GM21447 (cell line): Measurements from ENCODE around the gene EXD2.
A peak's percentile ranks its signal among the peaks of the same experiment; 100 is the strongest.
"Not testable (repeated sequence)": the region's sequence is repeated elsewhere in the genome, so short reads cannot be mapped to it uniquely, and the experiment has no call there.

ENCODE experiments used
- ATAC-seq: cut with Tn5 transposase; IDR thresholded peaks from one replicate; pipeline ENCODE4 v1.9.1; 2021; ENCODE audit not compliant: unreplicated experiment

Gene EXD2, protein sequence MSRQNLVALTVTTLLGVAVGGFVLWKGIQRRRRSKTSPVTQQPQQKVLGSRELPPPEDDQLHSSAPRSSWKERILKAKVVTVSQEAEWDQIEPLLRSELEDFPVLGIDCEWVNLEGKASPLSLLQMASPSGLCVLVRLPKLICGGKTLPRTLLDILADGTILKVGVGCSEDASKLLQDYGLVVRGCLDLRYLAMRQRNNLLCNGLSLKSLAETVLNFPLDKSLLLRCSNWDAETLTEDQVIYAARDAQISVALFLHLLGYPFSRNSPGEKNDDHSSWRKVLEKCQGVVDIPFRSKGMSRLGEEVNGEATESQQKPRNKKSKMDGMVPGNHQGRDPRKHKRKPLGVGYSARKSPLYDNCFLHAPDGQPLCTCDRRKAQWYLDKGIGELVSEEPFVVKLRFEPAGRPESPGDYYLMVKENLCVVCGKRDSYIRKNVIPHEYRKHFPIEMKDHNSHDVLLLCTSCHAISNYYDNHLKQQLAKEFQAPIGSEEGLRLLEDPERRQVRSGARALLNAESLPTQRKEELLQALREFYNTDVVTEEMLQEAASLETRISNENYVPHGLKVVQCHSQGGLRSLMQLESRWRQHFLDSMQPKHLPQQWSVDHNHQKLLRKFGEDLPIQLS

DNA sequence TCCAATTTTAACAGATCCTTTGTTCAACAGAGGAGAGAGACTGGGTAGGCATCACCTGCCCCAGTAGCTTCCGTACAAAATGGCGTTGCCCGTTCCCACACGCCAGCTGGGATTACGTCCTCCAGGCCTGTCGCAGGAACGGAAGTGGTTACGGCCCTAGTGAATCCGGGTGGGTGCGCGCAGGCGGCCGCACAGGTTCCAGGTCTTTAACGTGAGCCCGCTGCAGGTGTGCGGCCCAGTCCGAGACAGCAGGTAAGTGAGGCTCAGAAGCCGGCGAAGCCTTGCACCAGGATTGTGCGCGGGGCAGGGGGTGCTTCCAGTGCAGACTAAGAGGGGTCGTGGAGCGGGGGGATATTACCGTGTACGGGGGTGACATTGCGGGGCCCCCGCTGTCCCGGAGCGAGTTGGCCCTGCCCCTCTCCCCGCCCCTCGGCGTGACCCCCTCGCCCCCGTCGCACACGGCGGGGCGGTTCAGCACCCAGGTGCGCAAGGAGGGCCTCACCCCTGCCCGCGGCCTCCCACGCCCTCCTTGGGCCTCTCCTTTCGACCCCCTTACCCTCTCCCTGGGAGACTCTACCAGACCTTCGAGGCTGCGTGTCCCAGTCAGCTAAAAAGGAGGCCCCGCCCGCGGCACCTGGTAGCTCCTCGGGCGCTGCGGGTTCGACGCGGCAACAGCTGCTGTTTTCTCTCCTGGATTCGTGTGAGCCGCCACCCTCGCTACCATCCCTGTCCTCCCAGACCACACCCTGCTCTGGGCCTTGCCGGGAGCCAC lies at the start of gene EXD2:
Gene EXD2 (plus strand): TSS at position 159 of the 772 bp plus-strand sequence. CDS start 17,973 bp downstream, outside the sequence.
- peak; percentile 97 for ATAC-seq

DNA sequence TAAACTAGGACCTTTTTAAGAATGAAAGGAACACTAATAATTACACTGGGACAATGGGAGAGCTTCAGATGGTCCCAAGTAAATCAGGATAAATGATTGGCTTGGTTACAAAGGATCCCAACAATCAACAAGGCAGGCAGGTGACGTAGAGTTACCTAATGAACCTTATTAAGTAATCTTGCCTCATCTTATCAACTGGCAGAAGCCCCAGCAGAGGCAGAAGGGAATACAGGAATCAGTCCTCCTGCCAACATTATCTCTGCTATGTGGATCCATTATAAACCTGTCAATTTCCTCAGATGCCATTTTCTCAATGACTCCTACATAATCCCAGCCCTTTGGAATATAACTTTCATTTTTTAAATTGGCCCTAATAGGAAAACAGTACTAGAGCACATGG lies 49.7 kb upstream of the EXD2 start:
- no peak for ATAC-seq

DNA sequence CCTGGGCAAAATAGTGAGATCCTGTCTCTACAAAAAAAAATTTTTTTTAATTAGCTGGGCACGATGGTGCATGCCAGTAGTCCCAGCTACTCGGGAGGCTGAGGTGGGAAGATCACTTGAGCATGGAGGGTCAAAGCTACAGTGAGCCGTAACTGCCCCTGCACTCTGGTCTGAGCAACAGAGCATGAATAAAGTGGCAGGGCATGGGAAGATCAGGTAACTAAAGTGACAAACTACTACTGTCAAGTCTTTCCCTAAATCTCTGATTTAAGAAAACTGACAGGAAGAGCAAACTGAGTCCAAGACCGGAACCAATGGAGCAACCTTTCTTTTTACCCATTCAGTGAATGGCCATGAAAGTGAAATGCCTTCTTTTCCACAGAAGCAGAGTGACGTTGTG lies 49.2 kb upstream of the EXD2 start:
- ATAC-seq: no peak

DNA sequence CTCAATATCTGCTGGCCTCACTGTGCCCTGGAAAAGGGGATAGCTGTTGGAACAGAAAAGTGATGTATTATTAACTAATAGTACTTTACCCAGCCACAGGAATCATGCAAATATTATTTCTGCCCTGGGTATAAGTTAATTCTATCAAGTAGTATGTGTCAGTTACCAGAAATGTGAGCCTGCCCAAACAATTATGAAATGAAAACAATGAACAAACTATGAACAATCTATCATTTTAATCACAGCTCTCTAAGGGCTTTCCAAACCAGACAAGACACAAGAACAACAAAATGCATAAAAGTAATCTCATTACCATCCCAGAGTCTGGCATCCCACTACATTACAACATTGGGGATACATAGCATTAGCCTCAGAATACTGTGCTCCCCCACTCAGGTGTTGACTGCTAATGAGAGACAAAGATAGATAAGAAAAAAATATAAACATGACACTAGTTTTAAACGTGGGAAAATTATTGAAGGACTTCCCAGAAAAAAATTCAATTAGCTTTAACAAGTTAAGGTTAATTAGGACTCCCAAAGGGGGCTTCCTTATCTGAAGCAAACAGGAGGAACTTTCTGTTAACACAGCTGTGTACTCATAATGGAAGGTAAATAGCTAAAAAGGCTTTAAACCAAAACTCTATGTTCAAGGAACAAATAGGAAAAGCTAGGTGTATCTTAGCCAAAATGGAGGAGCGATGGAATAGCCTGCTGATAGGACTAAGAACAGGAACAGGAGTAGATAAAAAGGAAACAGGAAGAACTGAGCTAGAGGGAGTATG lies 41.6 kb upstream of the EXD2 start:
- no peak for ATAC-seq

DNA sequence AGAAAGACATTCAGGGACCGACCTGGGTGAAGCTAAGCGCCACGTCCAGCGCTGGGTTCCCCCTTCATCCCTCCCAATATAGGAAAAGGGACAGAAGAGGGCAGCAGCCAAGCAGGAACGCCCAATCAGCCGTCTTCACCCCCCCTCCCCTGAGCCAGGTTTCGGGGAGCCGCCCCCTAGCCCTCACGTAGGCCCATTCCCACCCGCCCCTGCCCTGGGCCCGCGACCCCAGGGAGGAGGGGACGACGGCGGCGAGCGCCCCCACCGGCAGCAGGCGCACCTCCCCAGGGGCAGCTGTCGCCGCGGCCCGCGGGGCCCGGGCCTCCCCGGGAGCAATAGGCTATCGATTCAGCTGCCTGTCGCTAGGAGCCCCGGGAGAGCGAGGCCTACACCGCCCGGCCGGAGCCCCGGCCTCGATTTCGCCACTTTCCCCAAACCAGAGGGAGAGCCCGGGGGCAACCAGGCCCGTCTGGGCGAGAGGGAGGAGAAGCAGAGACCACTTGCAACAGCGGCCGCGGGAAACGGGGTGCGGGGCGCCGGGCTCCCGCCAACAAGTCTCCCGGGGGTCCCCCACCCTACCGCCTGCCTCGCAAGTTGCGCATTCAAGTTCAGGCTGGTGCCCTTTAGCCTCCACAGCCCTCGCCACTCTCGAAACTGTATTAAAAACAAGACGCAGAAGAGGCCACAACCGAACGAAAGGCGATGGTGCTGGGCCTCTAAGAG lies 39.7 kb upstream of the EXD2 start:
- ATAC-seq: no peak

DNA sequence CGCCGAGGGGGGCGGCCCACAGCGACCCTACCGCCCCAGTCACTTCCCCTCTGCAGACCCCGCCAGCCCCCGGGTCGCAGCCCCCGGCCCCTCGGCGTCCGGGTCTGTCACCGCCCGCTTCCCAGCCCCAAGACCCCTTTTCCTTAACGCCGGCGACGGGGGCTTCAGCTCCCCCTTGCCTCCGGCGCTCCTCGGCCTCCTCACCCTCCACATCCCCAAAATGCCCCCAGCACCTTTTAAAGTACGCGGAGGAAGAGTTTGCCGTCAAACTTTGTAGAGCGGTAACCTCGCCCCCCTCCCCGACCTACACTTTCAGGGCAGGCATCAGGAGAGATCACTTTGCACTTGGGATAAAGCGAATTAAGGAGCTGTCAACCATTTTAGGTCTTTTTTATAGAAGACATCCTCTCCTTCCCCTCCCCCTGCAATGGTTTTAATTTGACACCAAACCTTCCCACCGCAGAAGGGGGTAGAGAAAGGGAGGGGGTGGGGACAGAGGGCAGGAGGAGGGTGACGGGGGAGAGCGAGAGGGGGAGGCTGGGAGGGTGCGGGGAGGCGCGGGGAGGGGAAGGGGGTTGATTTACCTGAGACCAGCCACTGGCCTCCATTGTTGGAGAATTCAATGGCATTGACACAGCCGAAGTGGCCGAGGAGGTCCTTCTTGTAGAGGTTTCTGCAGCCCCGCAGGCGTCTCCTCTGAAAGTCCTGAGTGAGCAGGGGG lies 39.0 kb upstream of the EXD2 start:
- ATAC-seq: no peak

DNA sequence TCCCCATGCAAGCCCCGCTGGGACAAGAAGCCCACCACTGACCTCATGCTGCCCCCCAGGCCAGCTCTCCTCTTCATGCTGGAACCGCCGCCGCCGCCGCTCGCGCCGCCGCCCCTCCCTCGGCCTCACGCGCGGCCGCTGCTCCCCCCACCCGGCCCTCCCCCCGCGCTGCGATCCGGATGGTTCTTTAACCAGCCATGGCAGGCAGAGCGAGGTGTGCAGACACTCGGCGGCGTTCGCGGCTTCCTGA lies 38.5 kb upstream of the EXD2 start, which contains the start of gene DCAF5:
Gene DCAF5 (minus strand): TSS at position 218 of the 250 bp plus-strand sequence. CDS start 141 bp downstream, at position 77.
- ATAC-seq: no peak

DNA sequence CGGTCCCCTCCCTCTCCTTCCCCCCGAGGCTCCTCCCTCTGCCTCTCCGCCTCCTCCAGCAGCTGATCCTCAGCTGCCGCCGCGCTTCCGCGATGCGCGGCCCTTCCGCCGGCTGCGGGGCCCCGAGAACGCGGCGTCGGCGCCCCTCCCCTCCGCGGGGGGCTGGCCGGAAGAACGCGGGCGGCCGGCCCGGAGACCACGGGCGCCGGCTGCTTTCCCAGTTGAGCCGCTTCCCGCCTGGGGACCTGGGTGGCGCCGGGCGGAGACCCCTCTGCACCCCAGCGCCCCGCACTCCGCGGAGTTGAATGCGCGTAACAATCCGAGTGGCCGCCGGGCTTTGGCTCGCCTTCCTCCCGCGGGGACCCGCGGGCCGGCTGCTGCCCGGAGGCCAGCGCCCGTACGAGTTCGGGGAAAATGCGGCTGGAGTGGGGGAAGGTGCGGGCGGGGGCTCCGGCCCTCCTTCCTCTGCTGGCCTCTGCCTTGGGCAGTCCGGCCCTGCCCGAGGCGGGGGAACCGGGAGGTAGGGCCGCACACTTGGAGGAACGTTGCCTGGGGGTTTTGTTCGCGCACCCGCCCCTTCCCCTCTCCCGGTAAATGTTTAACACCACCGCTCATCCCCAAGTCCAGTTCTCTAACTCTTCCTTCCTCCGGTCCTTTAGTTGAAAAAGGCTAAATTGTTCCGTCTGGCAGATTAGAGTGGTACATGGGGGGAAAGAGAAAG lies 38.0 kb upstream of the EXD2 start:
- peak; percentile 81 for ATAC-seq

DNA sequence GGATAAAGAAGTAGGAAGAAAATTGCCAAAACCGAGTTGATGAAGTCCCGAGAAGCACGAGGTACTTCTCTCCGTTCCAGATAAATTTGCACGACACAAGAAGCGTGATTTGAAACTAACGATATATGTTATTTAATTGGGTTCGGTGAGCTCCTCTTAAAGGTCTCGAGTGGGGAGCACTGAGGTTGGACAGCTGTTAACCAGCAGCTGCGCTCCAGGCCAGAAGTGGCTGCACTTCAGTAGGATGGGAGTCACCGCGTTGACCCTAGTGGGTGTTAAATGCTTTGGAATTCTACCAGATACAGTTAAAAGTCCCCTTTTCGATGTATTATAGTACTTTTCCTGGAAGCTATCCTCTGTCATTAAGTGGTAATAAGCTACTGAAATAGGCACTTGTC lies 37.4 kb upstream of the EXD2 start:
- no peak for ATAC-seq

DNA sequence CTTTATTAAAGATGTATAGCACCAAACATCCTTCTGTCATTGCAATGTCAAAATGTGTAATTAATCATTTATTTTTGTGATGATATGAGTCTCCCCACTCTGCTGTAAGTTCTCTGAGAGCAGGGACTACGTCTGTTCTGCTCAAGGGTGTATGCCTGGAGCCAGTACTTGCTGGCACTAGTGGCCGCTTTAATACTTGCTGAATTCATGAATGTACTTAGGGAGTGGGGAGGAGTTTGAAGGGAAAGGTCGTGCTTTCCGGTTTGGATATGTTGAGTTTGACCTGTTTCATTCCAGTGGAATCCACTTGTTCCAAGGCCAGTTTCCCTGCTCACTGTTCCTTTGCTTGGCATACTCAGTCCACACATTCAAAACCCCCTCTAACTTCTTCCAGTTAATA lies 36.5 kb upstream of the EXD2 start:
- no peak for ATAC-seq

DNA sequence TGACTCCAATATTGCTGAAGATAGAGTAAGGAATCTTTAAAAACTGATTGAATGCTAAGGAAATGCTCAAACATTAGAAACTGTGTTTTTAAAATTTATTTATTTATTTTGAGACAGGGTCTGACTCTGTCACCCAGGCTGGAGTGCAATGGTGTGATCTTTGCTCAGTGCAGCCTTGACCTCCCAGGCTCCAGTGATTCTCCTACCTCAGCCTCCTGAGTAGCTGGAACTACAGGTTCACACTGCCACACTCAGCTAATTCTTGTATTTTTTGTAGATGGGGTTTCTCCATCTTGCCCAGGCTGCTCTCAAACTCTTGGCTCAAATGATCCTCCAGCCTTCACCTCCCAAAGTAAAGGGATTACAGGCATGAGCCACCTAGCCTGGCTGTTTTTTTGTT lies 35.1 kb upstream of the EXD2 start:
- no peak for ATAC-seq

DNA sequence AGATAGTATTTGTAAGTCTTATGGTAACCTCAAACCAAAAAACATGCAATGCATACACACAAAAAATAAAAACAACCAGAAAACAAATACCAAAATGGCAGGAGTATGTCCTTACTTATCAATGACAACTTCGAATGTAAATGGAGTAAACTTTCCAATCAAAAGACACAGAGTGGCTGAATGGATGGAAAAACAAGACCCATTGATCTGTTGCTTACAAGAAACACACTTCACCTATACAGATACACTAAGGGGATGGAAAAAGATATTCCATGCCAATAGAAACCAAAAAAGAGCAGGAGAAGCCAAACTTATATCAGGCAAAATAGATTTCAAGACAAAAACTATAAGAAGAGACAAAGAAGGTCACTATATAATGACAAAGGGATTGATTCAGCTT lies 29.7 kb upstream of the EXD2 start:
- ATAC-seq: no peak

DNA sequence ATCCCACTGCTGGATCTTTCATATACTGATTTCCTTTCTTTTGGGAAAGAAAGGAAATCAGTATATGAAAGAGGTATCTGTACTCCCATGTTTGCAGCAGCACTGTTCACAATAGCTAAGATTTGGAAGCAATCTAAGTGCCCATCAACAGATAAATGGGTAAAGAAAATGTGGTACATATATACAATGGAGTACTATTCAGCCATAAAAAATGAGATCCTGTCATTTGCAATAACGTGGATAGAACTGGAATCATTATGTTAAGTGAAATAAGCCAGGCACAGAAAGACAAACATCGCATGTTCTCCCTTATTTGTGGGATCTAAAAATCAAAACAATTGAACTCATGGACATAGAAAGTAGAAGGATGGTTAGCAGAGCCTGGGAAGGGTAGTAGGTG lies 25.5 kb upstream of the EXD2 start:
- not testable (repeated sequence) for ATAC-seq

DNA sequence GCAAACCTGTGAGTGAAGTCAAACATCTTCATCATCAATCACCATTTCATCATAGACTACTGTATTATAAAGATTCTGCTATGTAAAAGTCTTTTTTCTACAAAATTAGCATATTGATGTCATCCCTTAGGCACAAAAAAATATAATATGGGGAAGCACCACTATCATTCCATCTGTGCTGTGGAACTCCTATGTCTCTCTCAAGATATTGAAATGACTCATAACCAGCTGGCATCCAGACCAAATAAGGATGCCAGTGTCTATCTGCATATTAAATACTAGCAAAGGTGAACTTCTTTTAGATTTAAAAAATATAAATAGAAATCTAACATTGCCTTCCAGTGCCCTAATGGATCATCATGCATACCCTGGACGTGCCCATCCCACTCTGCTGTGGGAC lies 20.5 kb upstream of the EXD2 start:
- ATAC-seq: no peak

DNA sequence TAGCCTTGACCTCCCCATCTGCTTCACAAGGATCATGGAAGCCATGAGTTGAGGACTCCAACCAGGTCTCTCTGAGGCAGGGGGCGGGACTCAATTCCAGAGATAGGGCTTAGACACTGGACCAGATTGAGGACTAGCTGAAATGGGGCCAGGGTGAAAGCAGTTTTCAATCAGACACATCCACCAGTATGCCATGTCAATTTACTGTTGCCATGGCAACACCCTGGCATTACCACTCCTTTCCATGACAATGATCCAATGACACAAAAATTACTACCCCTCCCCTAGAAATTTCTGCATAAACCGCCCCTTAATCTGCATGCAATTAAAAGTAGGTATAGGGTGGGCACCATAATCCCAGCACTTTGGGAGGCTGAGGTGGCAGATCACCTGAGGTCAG lies 19.7 kb upstream of the EXD2 start:
- ATAC-seq: no peak

DNA sequence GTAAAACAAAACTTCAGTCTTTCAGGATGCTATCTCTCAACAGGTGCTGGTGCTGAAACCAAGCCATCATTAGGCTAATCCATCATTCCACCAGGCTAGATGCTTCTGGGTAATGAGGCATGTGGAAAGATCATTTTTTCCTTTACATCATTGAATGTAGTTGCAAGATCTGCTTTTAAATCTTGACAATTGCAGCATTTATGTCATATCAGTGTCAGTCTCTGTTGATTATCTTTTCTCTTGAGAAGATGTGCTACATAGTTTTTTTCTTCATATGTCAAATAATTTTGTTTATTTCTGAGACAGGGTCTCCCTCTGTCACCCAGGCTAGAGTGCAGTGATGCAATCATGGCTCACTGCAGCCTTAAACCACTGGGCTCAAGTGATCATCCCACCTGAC lies 16.2 kb upstream of the EXD2 start:
- no peak for ATAC-seq

DNA sequence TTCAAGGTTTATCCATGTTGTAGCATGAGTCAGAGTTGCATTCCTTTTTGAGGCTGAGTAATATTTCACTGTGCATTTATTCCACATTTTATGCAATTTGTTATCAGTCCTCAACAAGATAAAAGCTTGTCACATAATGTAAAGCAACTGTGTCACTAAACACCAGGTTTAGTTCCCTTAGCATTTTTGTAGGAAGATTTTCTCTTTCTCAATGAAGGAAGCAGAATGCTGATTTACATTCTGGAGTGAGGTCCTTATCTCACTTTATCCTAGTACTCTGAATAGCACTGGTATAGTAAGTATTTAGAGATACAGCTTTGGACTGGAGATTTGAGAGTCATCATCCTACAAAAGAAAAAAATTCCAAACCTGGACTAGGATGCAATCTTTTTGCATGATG lies 9.8 kb upstream of the EXD2 start:
- ATAC-seq: no peak

DNA sequence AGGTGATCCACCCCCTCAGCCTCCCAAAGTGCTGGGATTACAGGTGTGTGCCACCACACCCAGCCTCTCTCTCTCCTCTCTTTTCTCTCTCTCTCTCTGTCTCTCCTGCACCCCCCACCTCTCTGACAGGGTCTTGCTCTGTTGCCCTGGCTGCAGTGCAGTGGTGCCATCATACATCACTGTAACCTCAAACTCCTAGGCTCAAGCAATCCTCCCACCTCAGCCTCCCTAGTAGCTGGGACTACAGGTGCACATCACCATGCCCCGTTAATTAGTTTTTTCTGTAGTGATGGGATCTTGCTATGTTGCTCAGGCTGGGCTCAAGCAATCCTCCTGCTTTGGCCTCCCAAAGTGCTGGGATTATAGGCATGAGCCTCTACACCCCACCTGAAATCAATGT lies 8.7 kb upstream of the EXD2 start:
- not testable (repeated sequence) for ATAC-seq

DNA sequence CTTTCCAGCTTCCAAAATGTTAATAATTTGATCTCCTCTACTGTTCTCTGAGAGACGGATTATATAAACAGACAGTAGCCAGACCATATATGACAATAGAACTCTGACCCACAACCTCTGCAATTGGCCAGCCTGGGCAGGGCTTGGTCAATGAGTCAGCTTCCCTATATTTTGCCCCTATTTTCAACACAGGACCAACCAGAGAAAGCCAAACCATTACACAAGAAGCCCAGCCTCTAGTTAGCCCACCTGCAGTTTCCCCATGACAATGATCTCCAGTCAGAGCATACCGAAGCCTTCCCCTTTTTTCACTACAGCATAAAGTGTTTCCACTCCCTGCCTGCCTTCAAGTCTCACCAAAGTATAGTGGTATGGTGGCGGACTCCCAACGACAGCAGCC lies 7.6 kb upstream of the EXD2 start:
- ATAC-seq: no peak
